HG03457 (cell line): ENCODE measurements around the gene IFIT3.
"Not testable (repeated sequence)": the region's sequence is repeated elsewhere in the genome, so short reads cannot be mapped to it uniquely, and the experiment has no call there.

ENCODE experiments used
- ATAC-seq: cut with Tn5 transposase; IDR thresholded peaks from one replicate; pipeline ENCODE4 v1.9.1; 2021; ENCODE audit warnings: moderate number of reproducible peaks; ENCODE audit not compliant: unreplicated experiment

IFIT3 gene

DNA sequence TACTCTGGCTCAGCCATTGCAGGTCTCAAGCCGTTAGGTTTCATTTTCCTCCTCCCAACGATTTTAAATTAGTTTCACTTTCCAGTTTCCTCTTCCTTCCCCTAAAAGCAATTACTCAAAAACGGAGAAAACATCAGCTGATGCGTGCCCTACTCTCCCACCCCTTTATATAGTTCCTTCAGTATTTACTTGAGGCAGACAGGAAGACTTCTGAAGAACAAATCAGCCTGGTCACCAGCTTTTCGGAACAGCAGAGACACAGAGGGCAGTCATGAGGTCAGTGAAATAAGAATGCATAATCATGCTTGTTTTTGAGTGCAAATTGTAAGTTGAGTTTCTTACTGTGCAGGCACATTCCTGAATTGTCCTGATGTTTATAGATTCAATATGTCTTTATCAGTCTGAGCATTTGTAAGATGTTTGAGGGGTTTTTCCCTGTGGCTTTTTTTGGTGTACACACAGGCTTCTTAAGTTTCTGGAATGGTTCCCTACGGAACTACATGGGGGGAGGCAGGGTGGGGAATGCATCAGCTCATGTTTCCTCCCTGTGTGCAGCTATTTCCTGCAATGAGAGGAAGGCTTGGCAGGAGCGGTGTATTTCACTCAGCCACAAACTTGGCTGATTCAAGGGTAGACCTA, at the start of gene IFIT3:
Gene IFIT3 (plus strand): TSS at position 195 of the 639 bp plus-strand sequence. CDS start 77 bp downstream, at position 272.
- ATAC-seq: no peak

- ATAC-seq: no peak
These were observed 49.7 kb upstream of the IFIT3 start for GRCh38 chr10:89278034-89278535.

GRCh38 chr10:89278900-89279392, 48.9 kb upstream of the IFIT3 start:
- no peak for ATAC-seq

- ATAC-seq: no peak
These were observed 48.4 kb upstream of the IFIT3 start for GRCh38 chr10:89279421-89279869.

DNA sequence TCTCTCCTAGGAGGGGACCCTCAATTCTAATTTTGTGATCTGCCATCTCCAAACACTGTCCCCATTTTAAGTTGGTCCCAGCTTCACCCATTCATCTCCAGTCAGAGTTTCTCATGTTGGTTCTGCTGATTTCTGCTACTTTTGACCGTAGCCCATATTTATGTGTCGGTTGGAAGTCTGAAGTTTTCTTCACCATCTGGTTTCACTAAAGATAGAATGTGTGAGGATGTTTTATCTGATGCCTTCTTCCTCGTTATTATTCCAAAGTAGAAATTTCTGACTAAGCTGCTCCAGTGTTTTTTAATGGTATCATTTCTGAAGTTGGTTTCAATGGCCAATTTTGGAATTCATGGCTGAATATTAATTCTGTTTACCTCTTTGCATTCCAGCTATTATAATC, 47.3 kb upstream of the IFIT3 start:
- ATAC-seq: no peak

DNA sequence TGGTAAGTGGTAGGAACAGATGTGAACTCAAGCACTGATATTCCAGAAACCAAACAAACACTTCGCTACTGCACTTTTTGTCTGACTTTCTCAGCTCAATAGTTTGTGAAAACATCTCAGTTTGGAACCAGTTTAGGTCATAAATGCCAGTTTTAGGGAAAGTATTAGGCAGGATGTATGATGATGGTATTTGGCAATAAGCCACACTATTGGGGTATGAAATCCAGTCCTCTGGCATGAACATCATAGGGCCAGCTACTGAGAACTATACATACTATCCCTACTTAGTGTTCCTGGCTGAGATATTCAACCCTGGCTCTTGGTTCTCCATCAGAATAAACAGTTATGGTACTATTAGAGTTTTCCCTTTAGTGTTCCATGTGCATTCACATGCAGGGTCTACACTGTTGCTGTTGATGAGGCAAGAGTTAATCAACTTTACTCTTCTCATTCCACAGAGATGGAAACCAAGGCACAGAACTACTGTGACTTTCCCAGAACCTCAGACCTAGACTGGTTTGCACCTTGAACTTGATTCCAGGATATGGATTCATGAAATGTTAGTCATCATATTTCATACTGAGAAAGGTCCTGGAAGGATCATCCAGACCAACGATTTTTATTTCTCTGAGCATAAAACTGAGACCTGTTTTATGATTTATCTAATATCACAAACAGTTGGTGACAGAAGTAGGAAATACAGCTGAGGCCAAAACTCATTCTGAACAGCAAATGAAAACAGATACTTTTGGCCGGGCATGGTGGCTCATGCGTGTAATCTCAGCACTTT, 46.0 kb upstream of the IFIT3 start:
- no peak for ATAC-seq

- no peak for ATAC-seq
These were observed 44.5 kb upstream of the IFIT3 start for GRCh38 chr10:89283025-89283935.

GRCh38 chr10:89283936-89284475, 43.8 kb upstream of the IFIT3 start:
- ATAC-seq: no peak

GRCh38 chr10:89284711-89285110, 43.1 kb upstream of the IFIT3 start:
- ATAC-seq: not testable (repeated sequence)

GRCh38 chr10:89285303-89285702, 42.5 kb upstream of the IFIT3 start:
- not testable (repeated sequence) for ATAC-seq

- no peak for ATAC-seq
These were observed 33.0 kb upstream of the IFIT3 start for GRCh38 chr10:89294721-89295239.

DNA sequence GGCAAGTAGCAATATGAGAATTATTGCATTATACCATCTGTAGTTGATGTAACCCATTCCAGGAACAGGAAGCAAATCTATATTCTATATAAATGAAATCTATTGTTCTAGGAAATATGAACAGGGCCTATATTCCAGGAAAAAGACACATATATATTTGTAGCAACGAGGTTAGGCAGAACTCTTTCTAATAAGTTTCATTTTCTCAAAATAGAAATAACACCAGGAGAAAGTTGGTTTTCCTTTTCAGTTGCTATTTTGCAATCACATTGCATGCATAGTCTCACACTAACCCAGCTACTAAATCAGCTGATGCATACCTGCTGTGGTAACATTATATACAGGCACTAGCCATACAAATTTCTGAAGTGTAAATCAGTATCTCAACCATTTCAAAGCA, 32.2 kb upstream of the IFIT3 start:
- ATAC-seq: no peak

GRCh38 chr10:89296220-89296648, 31.6 kb upstream of the IFIT3 start:
- no peak for ATAC-seq

DNA sequence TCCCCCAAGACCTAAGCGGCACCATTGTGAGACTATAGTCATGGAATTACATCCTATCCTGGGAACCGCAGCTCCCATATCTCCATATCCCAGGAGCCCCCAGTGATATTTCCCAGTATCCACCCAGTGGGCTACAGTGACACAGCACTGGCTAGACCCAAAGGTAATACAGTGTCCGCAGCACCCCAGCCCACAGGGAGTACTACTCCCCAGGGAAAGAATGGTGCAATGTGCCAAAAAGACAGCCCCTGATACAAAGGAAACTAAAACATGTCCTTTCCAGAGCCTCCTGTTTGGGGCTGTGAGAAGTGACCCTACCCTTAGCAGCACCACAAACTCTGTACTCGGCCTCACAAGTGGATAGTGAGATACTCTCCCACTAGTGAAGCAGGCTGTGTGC, 30.4 kb upstream of the IFIT3 start:
- ATAC-seq: no peak

DNA sequence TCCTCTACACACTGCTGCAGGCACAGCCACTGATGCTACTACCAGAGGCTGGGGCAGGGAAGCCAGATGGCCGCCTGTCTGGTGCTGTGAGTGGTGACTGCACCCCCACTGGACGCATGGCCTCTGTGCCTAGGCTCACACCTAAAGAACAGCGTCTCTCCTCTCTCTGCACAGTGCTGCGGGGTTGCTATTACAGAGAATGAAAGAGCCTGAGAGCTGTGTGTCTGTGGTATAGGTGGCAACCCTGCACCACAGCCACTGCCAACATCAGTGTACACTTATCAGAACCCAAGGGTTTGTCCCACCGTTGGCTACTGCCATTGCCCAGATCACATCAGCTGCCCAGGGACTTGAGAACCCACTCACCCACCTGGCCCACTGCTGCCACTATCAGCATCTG, 30.0 kb upstream of the IFIT3 start:
- ATAC-seq: no peak

DNA sequence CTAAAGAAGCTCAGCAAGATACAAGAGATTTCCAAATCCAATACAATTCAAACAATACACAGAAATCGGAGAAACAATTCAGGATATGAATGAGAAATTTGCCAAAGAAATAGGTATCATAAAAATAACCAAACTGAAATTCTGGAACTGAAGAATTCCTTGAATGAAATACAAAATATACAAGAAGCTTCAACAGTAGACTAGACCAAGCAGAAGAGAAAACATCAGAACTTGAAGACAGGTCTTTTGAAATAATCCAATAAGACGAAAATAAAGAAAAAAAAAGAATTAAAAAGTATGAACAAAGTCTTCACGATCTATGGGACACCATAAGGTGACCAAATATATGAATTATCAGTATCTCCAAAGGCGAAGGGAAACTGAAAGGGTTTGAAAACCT, 28.8 kb upstream of the IFIT3 start:
- ATAC-seq: no peak

GRCh38 chr10:89301232-89301631, 26.6 kb upstream of the IFIT3 start:
- no peak for ATAC-seq

DNA sequence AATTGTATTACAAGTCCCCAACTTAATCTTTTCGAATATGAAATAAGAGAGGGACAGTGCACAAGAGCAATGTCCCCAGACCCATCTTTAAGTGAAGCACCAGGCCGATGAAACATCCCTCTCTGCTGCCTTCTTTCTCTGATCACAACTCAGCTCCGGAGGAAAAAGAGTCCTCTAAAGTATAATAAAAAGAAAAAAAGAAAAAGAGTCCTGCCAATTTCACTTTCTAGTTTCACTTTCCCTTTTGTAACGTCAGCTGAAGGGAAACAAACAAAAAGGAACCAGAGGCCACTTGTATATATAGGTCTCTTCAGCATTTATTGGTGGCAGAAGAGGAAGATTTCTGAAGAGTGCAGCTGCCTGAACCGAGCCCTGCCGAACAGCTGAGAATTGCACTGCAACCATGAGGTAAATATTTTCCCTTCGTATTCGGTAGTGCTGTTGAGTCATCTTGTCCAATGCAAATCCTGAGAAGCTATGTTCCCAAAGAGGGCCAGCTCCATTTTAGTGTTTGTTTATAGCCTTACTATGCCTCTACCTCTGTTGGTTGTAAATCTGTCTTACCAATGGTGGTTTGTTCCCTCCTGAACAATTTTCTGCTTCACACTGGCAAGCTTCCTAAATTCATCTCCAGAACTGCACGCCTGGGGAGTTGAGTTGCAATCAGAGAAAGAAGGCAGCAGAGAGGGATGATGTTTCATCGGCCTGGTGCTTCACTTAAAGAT, 25.9 kb upstream of the IFIT3 start, which contains the start of gene IFIT2:
Gene IFIT2 (plus strand): TSS at position 326 of the 725 bp plus-strand sequence. CDS start 78 bp downstream, at position 404.
- no peak for ATAC-seq

- no peak for ATAC-seq
These were observed 25.2 kb upstream of the IFIT3 start for GRCh38 chr10:89302625-89303024.

DNA sequence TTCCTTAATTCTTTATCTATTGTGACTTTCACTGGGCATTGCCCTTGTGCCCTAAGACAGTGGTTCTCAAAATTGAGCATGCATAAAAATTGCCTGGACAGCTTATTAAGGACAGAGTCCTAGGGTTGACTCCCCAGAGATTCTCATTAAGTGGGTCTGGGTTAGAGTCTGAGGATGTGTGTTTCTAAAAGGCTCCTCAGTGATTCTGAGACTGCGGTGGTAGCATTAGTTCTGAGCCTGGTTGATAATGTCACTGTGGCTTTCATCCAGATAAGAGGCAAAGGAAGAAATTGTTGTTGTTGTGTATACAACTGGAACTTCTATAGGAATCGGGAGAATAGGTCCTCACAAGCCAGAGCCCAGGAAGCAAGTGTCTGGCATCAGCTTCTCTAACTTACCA, 24.6 kb upstream of the IFIT3 start:
- no peak for ATAC-seq
